HG03064 (cell line): Measurements from ENCODE around the gene TBX18.

Source experiments
- ATAC-seq: cut with Tn5 transposase; IDR thresholded peaks from one replicate; pipeline ENCODE4 v1.9.1; 2021; ENCODE audit warnings: low read depth; ENCODE audit not compliant: unreplicated experiment

TBX18 gene

GRCh38 chr6:84764332-84765049 lies at the start of gene TBX18:
TBX18 (minus strand) TSS chr6:84764598; CDS start chr6:84764181, 417 bp downstream.
- no peak for ATAC-seq

- ATAC-seq = no peak
Measured at GRCh38 chr6:84811351-84811750, 47.0 kb upstream of the TBX18 start.

- no peak for ATAC-seq
Measured at GRCh38 chr6:84809455-84809854, 45.1 kb upstream of the TBX18 start.

GRCh38 chr6:84808491-84809061 lies 44.2 kb upstream of the TBX18 start:
- ATAC-seq = no peak

GRCh38 chr6:84805145-84805544 lies 40.7 kb upstream of the TBX18 start:
- ATAC-seq = no peak

GRCh38 chr6:84804720-84805119 lies 40.3 kb upstream of the TBX18 start:
- no peak for ATAC-seq

- ATAC-seq = no peak
Measured at GRCh38 chr6:84801250-84801649, 36.9 kb upstream of the TBX18 start.

- ATAC-seq = no peak
Measured at GRCh38 chr6:84798257-84798656, 33.9 kb upstream of the TBX18 start.

GRCh38 chr6:84796343-84796742 lies 31.9 kb upstream of the TBX18 start:
- no peak for ATAC-seq

- no peak for ATAC-seq
Measured at GRCh38 chr6:84791927-84792326, 27.5 kb upstream of the TBX18 start.

GRCh38 chr6:84791233-84791632 lies 26.8 kb upstream of the TBX18 start:
- ATAC-seq = no peak

- no peak for ATAC-seq
Measured at GRCh38 chr6:84789170-84789569, 24.8 kb upstream of the TBX18 start.

GRCh38 chr6:84788689-84789088 lies 24.3 kb upstream of the TBX18 start:
- ATAC-seq = no peak

GRCh38 chr6:84785671-84786070 lies 21.3 kb upstream of the TBX18 start:
- ATAC-seq = no peak

- ATAC-seq = no peak
Measured at GRCh38 chr6:84779917-84780316, 15.5 kb upstream of the TBX18 start.

- ATAC-seq = no peak
Measured at GRCh38 chr6:84779380-84779779, 15.0 kb upstream of the TBX18 start.

- ATAC-seq = no peak
Measured at GRCh38 chr6:84777888-84778287, 13.5 kb upstream of the TBX18 start.

- ATAC-seq = no peak
Measured at GRCh38 chr6:84776392-84776791, 12.0 kb upstream of the TBX18 start.

- ATAC-seq = no peak
Measured at GRCh38 chr6:84775751-84776150, 11.4 kb upstream of the TBX18 start.

GRCh38 chr6:84774985-84775284 lies 10.5 kb upstream of the TBX18 start:
- ATAC-seq = no peak

- no peak for ATAC-seq
Measured at GRCh38 chr6:84774157-84774984, 10.0 kb upstream of the TBX18 start.
